HAP-1 (cell line): ENCODE measurements around the gene RNASEH1.
"Not testable (repeated sequence)": the region's sequence is repeated elsewhere in the genome, so short reads cannot be mapped to it uniquely, and the experiment has no call there.

ENCODE experiments used
- DNase-seq, 2 experiments: peaks; one replicate each; pipeline ENCODE4 v3.0.0-alpha.2; 2016 to 2020; ENCODE audit warnings: low spot score in 2 of 2
- H3K27me3 ChIP-seq: fragments of 250-450 bp; sonication (Bioruptor Pico); 2 replicates; pipeline ENCODE4 v1.5.1; 2020; ENCODE audit warnings: low read depth, mild to moderate bottlenecking, moderate library complexity
- H3K36me3 ChIP-seq: fragments of 250-450 bp; sonication (Bioruptor Pico); replicated peaks from 2 replicates; pipeline ENCODE4 v1.5.1; 2020; ENCODE audit warnings: mild to moderate bottlenecking
- H3K4me1 ChIP-seq: fragments of 250-450 bp; sonication (Bioruptor Pico); 2 replicates; pipeline ENCODE4 v1.5.1; 2020; ENCODE audit warnings: mild to moderate bottlenecking
- H3K4me3 ChIP-seq: fragments of 250-450 bp; sonication (Bioruptor Pico); 2 replicates; pipeline ENCODE4 v1.5.1; 2020; ENCODE audit warnings: mild to moderate bottlenecking, moderate library complexity
- H3K9me3 ChIP-seq: fragments of 250-450 bp; sonication (Bioruptor Pico); 2 replicates; pipeline ENCODE4 v1.5.1; 2020; ENCODE audit warnings: mild to moderate bottlenecking, moderate library complexity
- in situ Hi-C: fragments of 300-500 bp; cut with MboI; formaldehyde crosslinking; loops from 3 replicates; pipeline ENCODE4 v1.14.3; 2020; ENCODE audit warnings: low sequenced_read_pairs, inconsistent platforms, mixed read lengths

The RNASEH1 gene

DNA sequence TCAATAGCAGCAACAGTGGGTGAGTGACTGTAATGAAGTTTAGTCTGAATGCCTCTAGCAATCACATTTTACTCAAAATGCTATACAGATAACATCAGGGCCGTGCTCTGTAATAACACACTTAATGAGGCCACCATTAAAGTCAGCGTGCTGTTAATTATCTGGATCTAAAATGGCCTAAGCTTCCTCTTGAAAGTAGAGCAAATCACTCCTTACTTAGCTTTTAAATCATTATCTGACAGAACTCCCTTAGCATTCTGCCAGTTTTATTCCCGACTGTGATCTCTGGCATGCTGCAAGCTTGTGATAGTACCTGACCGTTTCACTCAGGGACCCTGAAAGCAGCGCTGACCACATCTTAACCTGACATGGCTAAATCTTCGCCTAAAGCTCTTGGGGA lies 25.9 kb upstream of the RNASEH1 start:
- no peak for DNase-seq
- Histone ChIP-seq H3K27me3 (no peaks in the 10 kb centered on the region), H3K9me3 (no peaks in the 10 kb centered on the region), H3K4me3 (no peak overlapping the region), H3K4me1 (peaks cover under 1% of the 10 kb centered on the region; the same call in 1 of the 2 replicates), H3K36me3 (peaks cover 41% of the 10 kb centered on the region)
- in situ Hi-C loops: no loop called here

DNA sequence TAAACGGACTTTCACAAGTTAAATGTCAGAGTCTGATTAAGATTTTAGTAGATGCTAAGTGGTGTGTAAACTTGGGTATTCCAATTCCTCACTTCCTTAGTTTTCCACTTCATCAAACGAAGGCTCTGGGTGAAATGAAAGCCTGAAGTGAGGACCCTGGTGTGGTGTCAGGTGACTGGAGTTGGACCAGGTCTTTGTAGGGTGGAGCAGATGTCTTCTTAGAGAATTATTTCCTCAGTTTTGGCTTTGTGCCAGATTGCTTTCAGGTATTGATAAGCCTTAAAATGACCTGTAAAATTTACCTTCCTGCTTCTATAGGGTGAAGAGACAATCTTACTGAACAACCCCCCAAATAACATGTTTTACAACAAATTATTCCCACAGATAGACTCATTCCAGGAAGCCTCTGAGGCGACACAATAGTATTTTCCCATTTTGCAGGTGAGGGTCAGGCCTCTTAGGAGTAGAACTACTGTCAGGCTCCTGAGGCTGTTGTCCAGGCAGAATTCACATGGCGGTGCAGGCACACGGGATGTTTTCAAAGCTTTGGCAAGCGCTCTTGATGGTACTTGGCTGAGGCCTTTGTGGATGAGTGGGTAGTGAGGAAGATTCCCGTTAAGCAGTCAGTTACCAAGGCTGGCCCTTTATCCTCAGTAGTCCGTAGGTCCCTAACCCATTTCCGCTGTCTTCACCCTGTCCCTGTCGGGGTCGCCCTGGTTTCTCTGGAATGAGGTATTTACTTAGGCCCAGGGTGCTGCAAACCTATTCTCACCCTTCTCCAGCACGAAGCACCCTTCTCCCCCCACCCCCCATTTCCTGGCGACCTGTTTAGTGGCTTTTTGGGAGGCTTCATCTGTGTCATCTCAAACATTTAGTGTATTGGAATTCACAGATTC lies 23.5 kb upstream of the RNASEH1 start:
- in situ Hi-C loops: no loop called here
- peaks cover 22% of the 10 kb centered on the region for H3K4me1 ChIP-seq
- DNase-seq: no peak
- H3K36me3 ChIP-seq: peaks cover 66% of the 10 kb centered on the region
- H3K4me3 ChIP-seq: no peak overlapping the region
- no peaks in the 10 kb centered on the region for H3K9me3 ChIP-seq
- no peaks in the 10 kb centered on the region for H3K27me3 ChIP-seq

DNA sequence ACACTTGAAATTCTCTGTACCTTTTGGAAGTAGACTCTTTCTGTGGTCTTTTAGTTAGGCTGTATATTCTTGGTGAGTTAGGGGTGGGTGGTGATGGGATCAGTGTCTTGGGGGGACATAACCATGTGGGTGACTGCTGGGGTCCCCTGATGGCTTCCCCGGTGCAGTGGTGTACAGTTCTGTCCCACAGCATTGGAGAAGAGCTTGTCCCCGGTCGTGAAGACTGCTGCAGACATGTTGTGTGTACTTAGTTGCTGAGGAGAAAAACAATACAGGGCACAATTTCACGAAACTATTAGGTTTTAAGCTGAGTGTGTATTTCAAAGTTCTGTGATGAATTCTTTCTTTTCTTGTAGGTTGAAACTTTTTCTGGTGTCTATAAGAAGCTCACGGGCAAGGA lies 22.3 kb upstream of the RNASEH1 start:
- no peak overlapping the region for H3K4me3 ChIP-seq
- no peak for DNase-seq
- peaks cover 77% of the 10 kb centered on the region for H3K36me3 ChIP-seq

DNA sequence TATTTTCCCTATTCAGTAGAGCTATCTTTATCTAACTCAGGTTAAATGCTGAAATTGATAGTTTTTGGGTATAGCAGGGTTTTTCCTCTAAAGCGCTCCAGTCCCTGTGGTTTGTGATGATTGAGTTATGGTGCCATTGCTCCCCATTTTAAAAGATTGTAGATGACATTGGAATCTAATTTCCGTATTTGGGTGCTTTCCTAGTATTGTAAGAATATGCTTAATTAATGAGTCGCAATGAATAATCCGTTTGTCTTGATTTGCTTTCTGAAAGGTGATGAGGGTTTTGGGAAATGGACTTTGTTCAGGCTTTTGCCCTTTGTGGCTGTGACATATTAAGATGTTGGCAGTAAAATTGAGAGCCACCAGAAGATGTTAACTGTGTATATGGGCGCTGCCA lies 20.9 kb upstream of the RNASEH1 start:
- peaks cover 78% of the 10 kb centered on the region for H3K36me3 ChIP-seq
- in situ Hi-C loops: no loop called here

More for the DNA sequence above, 22.3 kb upstream of the RNASEH1 start:
- Histone ChIP-seq H3K27me3 (no peaks in the 10 kb centered on the region), H3K9me3 (no peaks in the 10 kb centered on the region), H3K4me1 (peaks cover 23% of the 10 kb centered on the region)
- in situ Hi-C loops: no loop called here

DNA sequence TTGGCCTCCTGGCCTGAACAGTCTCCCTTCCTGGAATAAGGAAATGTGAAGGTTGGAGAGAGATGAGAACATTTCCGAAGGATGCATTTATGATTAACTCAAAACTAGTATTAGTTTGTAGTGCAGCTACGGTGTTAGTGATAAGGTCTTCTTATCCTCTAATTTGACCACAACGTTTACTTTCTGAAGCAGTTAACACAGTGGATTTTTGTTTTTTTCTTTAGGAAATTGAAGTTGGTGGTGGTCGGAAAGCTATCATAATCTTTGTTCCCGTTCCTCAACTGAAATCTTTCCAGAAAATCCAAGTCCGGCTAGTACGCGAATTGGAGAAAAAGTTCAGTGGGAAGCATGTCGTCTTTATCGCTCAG lies 18.1 kb upstream of the RNASEH1 start:
- peaks cover 60% of the 10 kb centered on the region for H3K36me3 ChIP-seq
- in situ Hi-C loops, H3K27me3 ChIP-seq, DNase-seq, H3K9me3 ChIP-seq: not testable (repeated sequence)
- peaks cover 30% of the 10 kb centered on the region for H3K4me1 ChIP-seq
- H3K4me3 ChIP-seq: peak overlapping the region; percentile 87

More for the DNA sequence above, 20.9 kb upstream of the RNASEH1 start:
- Histone ChIP-seq H3K4me1 (peaks cover 30% of the 10 kb centered on the region), H3K27me3 (no peaks in the 10 kb centered on the region), H3K9me3 (no peaks in the 10 kb centered on the region), H3K4me3 (peak overlapping the region; percentile 87; the same call in 1 of the 2 replicates)
- DNase-seq: no peak

DNA sequence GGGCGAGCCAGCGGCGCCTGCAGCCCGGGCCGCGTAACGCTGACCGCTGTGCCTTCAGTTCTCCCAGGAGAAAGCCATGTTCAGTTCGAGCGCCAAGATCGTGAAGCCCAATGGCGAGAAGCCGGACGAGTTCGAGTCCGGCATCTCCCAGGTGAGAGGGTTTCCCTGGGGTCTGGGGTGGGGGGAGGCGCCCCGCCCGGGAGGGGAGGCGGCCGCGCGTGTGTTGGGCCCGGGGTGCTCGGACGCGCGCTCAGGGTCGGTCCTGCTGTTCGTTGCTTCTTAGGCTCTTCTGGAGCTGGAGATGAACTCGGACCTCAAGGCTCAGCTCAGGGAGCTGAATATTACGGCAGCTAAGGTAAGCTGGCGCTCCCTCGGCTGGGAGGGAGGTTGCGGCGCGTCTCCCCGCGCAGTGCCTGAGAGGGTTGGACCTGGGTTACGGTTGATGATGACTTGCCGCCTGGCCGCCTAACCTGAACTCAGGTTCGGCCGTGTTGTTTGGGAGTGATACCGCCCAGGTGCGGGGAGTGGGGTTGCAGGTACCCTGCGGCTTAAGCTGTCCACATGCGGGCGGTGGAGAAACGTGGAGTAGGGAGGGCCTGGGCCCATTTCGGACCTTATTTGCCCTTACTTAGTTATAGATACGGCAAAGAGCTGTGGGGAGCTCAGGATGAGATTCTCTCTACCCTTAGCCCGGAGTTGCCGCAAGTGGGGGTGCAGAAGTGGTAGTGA lies 17.6 kb upstream of the RNASEH1 start:
- Histone ChIP-seq H3K36me3 (peaks cover 54% of the 10 kb centered on the region), H3K4me1 (peaks cover 30% of the 10 kb centered on the region)

DNA sequence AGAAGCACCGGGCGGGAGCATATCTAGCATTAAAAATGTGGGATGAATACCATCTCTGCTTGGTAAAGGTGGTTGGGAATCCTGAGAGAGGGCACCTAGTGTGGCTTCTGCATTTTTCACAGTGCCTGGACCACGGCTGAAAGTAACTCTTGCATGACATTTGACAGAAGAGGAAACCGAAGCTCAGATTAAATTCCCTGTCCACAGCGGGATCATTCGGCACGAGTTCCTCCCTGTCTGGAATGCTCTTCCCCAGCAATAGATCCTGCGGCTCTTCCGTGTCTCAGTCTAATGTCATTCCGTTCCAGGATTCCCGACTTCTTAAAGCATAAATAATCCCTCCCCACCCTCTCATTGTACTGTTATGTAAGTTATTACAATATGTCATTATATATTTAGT lies 16.0 kb upstream of the RNASEH1 start:
- in situ Hi-C loops: no loop called here
- no peaks in the 10 kb centered on the region for H3K27me3 ChIP-seq
- peaks cover 30% of the 10 kb centered on the region for H3K4me1 ChIP-seq
- H3K9me3 ChIP-seq: no peaks in the 10 kb centered on the region
- no peak for DNase-seq
- H3K4me3 ChIP-seq: peak overlapping the region; percentile 87; the same call in 1 of the 2 replicates
- H3K36me3 ChIP-seq: peaks cover 39% of the 10 kb centered on the region

More for the DNA sequence above, 17.6 kb upstream of the RNASEH1 start:
- H3K27me3 ChIP-seq: no peaks in the 10 kb centered on the region
- peak overlapping the region; percentile 87 for H3K4me3 ChIP-seq
- in situ Hi-C loops: no loop called here
- H3K9me3 ChIP-seq: no peaks in the 10 kb centered on the region
- peak in 1 of 2 experiments; percentile 27 for DNase-seq

DNA sequence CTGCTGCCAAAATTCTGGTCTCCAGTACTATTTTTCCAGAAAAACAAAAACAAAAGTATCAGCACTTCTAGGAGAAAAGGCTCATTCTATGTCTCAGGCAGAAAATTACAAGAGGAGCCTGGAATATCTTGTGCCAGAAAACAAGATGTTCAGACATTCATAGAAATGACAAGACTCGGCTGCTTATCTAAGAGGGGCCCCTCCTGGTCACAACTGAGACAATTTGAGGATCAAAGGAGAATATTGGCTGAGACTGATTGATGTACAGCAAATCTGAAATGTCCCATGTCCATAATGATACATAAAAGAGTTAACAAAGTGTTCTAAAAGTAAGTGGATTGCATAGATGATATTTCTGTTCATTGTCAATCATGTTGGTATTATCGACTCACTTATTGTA lies 14.5 kb upstream of the RNASEH1 start:
- no peaks in the 10 kb centered on the region for H3K27me3 ChIP-seq
- H3K4me1 ChIP-seq: peaks cover 16% of the 10 kb centered on the region
- DNase-seq: no peak
- H3K4me3 ChIP-seq: no peak overlapping the region
- H3K9me3 ChIP-seq: no peaks in the 10 kb centered on the region
- peaks cover 23% of the 10 kb centered on the region for H3K36me3 ChIP-seq
- in situ Hi-C loops: no loop called here

DNA sequence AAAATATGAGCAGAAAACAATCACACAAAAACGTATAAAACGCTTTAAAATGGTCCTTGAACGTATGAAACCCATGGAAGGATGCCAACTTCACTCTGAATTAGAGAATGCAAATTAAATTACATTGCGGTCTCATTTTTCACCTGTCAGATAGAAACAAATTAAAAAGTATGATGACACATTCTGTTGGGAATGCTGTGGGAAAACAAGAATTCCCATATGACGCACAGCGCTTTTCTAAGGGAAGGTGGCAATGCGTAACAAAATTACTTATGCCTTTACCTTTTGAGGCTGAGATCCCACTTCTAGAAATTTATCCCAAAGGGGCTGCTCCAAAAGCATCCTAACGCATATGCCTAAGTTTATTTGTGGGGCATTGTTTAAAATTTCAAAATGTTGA lies 13.2 kb upstream of the RNASEH1 start:
- in situ Hi-C loops: no loop called here
- H3K4me3 ChIP-seq: no peak overlapping the region
- DNase-seq: no peak

DNA sequence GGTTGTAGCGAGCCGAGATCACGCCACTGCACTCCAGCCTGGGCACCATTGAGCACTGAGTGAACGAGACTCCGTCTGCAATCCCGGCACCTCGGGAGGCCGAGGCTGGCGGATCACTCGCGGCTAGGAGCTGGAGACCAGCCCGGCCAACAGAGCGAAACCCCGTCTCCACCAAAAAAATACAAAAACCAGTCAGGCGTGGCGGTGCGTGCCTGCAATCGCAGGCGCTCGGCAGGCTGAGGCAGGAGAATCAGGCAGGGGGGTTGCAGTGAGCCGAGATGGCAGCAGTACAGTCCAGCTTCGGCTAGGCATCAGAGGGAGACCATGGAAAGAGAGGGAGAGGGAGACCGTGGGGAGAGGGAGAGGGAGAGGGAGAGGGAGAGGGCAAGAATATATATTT lies 11.5 kb upstream of the RNASEH1 start:
- in situ Hi-C loops, H3K27me3 ChIP-seq, H3K4me3 ChIP-seq, H3K4me1 ChIP-seq, H3K36me3 ChIP-seq, H3K9me3 ChIP-seq, DNase-seq: not testable (repeated sequence)

More for the DNA sequence above, 13.2 kb upstream of the RNASEH1 start:
- peaks cover 10% of the 10 kb centered on the region for H3K36me3 ChIP-seq
- H3K4me1 ChIP-seq: peaks cover 7% of the 10 kb centered on the region
- no peaks in the 10 kb centered on the region for H3K9me3 ChIP-seq
- H3K27me3 ChIP-seq: no peaks in the 10 kb centered on the region

DNA sequence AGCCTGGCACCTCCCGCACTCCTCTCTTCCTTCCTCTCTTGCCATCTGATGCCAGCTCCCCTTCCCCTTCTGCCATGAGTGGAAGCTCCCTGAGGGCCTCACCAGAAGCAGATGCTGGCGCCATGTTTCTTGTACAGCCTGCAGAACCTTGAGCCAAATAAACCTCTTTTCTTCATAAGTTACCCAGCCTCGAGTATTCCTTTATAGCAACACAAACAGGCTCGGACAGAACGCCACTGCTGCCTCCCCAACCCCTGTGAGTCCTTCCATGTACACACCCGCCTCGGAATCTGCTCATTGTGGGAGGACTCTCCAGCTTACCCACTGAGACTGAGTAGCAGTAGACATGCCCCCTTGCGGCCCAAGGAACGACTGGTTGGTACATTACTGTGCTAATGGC lies 8.7 kb upstream of the RNASEH1 start:
- no peaks in the 10 kb centered on the region for H3K4me1 ChIP-seq
- H3K9me3 ChIP-seq: no peaks in the 10 kb centered on the region
- H3K36me3 ChIP-seq: peaks cover 6% of the 10 kb centered on the region; the same call in 1 of the 2 replicates

DNA sequence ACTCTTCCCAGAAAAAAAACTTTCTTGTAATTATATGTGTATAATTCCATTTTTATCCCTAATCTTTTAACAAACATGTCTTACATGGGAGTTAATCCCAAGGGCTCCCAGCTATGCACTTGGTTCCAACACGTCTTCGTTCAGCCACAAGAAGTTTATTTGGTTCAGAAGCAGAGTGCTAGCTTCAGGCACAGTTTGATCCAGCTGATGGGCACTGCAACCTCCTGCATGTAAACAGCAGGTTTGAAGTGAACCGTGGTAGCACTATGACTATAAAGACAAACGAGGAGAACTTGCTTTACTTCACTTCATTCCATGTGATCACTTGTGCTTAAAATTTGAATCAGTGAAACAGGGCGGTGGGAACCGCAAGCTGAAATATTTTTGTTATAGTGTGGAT lies 7.0 kb upstream of the RNASEH1 start:
- no peaks in the 10 kb centered on the region for H3K9me3 ChIP-seq
- H3K27me3 ChIP-seq: no peaks in the 10 kb centered on the region
- H3K36me3 ChIP-seq: peaks cover 6% of the 10 kb centered on the region; the same call in 1 of the 2 replicates
- H3K4me3 ChIP-seq: no peak overlapping the region
- no peaks in the 10 kb centered on the region for H3K4me1 ChIP-seq
- no peak for DNase-seq
- in situ Hi-C loops: no loop called here

More for the DNA sequence above, 8.7 kb upstream of the RNASEH1 start:
- H3K4me3 ChIP-seq: no peak overlapping the region
- no peak for DNase-seq
- H3K27me3 ChIP-seq: no peaks in the 10 kb centered on the region
- in situ Hi-C loops: no loop called here

DNA sequence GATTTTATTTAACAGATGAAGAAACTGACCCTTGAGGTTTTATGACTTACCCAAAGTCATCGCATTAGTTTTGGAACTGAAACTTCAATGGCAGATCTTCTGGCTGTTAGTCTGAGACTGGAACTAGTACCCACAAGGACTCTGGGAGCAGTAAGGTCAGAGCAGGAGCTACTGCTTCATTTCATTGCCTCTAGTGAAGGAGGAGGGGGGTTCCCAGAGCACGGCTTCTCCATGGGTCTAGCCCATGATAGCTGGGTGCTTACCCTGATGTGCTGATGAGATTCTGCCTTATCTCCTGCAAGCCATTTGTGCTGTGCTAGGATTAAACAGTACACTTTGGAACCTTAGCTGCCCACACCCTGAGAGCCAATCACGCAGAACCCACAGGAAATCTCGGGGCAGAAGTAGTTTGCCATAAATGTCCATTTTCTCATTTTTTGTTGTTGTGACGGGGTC lies 5.4 kb upstream of the RNASEH1 start:
- Histone ChIP-seq H3K27me3 (no peaks in the 10 kb centered on the region), H3K9me3 (no peaks in the 10 kb centered on the region), H3K36me3 (peaks cover 6% of the 10 kb centered on the region; the same call in 1 of the 2 replicates), H3K4me3 (no peak overlapping the region), H3K4me1 (peaks cover 5% of the 10 kb centered on the region)
- in situ Hi-C loops: no loop called here
- DNase-seq: no peak
